Activated T-cell treated with anti-CD3 and anti-CD28 coated beads, Interleukin-2, amount 50 U/mL, for 72 hours (primary cell): Measurements from ENCODE around the gene SYNDIG1. TPM values are rescaled to one million over a fixed set of nuclear protein-coding genes. Genes with fewer than 3 reads are reported as not detected.

ENCODE experiments used
- ATAC-seq, 2 donors: fragments of 150-1000 bp; cut with Tn5 transposase; replicated peaks in 1 of 2; 2 replicates each; pipeline ENCODE4 v1.10.0; 2021; ENCODE audit warnings: moderate library complexity in 2 of 2, mild to moderate bottlenecking in 1 of 2
- DNase-seq, 2 donors: peaks; one replicate each; pipeline ENCODE4 v3.0.0; 2021 to 2022; ENCODE audit warnings: mixed read lengths in 1 of 2
- H3K27ac Mint-ChIP-seq: one replicate; pipeline ENCODE4 v1.8.0; 2022; ENCODE audit warnings: mild to moderate bottlenecking, moderate library complexity, mixed read lengths
- H3K27me3 Mint-ChIP-seq: one replicate; pipeline ENCODE4 v1.8.0; 2022; ENCODE audit warnings: low read depth, mixed read lengths
- H3K36me3 Mint-ChIP-seq, 2 donors: one replicate each; pipeline ENCODE4 v1.8.0; 2022; ENCODE audit warnings: mixed read lengths in 2 of 2, mild to moderate bottlenecking in 1 of 2; ENCODE audit not compliant: insufficient read depth in 2 of 2
- H3K4me1 Mint-ChIP-seq: one replicate; pipeline ENCODE4 v1.8.0; 2022; ENCODE audit warnings: low read depth, mixed read lengths
- H3K4me3 Mint-ChIP-seq, 2 donors: one replicate each; pipeline ENCODE4 v1.8.0; 2022; ENCODE audit warnings: mild to moderate bottlenecking in 2 of 2, mixed read lengths in 2 of 2, moderate library complexity in 2 of 2
- H3K9me3 Mint-ChIP-seq, 2 donors: one replicate each; pipeline ENCODE4 v1.8.0; 2022; ENCODE audit warnings: mixed read lengths in 2 of 2
- total RNA-seq, 2 donors: library from RNA; stranded (reverse); gene quantifications; one replicate each; pipeline ENCODE4 v1.2.3, GENCODE V29; 2022

SYNDIG1 gene
- total RNA-seq, 2 donors from 2014 or later: not detected

DNA sequence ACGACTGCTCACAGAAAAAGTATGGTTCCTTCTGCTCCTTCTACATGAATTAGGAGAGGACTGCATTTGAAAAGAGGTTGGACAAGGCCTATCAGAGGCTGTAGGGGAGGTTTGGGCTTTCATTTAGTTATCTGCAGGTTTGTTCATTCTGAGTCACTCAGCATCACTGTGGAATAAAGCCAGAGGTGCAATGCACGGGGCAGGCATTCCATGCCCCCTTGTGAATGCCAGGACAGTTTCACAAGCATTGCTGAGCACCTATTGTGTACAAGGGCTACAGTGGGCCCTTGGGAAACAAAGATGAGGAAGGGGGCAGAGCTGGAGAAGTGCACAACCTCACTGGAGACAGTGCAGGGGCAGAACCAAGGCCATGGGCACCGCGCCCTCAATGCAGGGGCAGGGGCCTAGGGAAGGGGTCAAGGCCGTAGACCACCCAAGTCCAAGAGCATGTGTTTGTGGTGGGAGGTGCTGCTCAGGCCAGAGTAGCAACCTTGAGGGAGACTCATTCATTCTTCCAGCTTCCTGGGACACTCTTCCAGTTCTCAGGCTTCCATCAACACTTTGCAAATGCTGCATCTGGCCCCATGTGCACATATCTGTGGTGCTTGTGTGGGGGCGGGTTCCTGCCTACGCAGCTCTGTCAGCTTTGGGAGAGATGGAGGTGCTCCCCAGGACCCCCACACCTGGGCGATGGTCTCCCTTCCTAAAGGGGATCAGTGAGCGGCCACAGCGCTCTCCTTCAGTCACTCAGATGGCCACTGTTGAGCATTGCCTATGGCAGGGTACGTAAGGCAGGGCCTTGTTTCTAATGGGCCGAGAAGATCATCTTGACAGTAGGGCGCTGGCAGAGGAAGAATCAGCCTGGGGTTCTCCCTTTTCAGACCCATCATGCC lies 204.5 kb downstream of the SYNDIG1 start:
- no peaks in the 10 kb centered on the region for H3K27me3 Mint-ChIP-seq
- no peaks in the 10 kb centered on the region for H3K36me3 Mint-ChIP-seq
- H3K4me1 Mint-ChIP-seq: no peaks in the 10 kb centered on the region
- ATAC-seq: no peak
- H3K27ac Mint-ChIP-seq: no peak overlapping the region
- DNase-seq: no peak
- H3K4me3 Mint-ChIP-seq: no peak overlapping the region
- H3K9me3 Mint-ChIP-seq: no peaks in the 10 kb centered on the region

DNA sequence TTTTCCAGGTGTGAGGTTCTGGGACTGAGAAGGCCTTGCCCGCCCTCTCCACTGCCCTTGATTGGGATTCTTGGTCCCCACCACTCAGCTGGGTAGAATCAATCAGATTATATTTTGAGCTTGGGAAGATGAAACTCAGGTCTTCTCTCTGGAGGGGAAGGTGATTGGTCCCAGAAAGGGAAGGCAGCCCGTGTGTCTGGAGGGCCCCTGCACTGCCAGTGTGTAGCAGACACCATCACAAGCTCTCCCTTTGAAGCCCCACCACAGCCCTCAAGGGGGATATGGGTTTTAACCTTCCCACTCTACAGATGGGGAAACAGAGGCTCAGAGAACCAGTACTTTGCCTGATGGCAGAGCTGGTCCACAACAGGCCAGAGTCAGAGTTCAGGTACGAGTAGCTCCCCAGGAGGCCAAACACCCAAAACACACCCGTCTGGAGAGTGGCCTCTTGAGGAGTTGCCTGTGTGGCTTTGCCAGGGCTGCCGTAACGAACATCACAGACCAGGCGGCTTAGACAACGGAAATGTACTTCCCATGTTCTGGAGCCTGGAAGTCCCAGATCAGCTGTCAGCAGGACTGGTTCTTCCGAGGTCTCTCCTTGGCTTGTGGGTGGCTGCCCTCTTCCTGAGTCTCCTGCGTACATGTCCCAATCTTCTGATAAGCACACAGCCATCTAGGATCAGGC lies 205.6 kb downstream of the SYNDIG1 start:
- DNase-seq: no peak
- no peak overlapping the region for H3K4me3 Mint-ChIP-seq
- H3K4me1 Mint-ChIP-seq: no peaks in the 10 kb centered on the region
- no peak overlapping the region for H3K27ac Mint-ChIP-seq
- ATAC-seq: no peak
- no peaks in the 10 kb centered on the region for H3K27me3 Mint-ChIP-seq
- no peaks in the 10 kb centered on the region for H3K36me3 Mint-ChIP-seq
- no peaks in the 10 kb centered on the region for H3K9me3 Mint-ChIP-seq

DNA sequence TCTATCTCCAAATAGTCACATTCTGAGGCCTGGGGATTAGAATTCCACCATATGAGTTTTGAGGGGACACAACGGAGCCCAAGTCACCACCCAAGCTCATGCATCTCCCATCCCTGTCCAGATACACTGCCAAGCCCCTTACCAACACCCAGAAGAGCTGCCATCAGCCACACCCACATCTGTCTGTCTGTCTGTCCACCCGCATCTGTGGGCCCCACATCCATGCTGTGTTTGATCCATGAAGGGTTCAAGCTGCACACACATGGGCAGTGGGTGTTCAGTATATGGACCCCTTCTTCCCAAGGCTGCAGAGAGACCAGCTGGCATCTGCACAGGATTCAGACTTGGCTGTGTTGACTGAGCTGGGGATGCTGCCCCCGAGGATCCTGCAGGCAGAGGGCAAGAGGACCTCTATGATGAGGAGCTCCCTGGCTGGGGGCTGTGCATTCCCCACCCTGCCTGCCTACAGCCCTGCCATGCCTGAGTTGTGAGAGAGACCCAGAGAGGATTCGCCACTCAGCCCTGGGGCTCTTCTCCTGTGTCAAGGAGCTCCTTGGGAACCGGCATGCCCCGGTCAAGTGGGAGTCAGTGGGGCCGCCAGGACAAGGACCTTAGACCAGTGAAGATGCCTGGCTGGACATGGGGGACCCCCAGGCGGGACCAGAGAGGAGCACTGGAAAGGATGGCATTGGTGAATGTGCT lies 206.4 kb downstream of the SYNDIG1 start:
- no peak for DNase-seq

DNA sequence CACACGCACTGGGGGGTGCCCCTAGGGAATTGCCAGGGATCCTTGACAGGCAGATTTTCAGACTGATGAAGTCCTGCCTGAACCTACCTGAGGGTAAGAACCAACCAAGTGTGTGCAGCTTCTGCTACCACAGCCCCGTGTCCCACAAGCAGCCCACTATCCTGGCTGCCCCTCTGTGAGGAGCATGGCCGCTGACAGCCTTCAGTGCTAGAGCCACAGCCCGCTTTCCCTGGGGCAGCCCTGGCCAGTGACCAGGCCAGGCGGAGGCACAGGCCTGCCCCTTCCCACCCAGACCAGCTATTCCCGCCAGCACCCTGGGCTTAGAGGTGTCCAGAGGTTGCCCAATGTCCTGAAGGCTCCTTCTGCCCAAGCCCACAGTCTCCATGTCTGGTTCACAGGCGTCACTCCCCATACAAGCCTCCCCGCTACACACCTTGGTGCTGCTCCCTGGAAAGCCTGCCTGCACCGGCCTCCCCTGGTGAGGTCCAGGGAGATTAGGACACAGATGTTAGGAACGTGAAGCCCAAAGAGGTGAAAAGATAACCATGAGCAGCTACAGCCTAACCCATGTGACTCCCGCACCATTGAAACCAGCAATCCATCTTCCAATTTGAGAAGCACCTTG lies 207.0 kb downstream of the SYNDIG1 start:
- DNase-seq: no peak
- no peaks in the 10 kb centered on the region for H3K4me1 Mint-ChIP-seq
- H3K36me3 Mint-ChIP-seq: no peaks in the 10 kb centered on the region
- ATAC-seq: no peak
- no peaks in the 10 kb centered on the region for H3K27me3 Mint-ChIP-seq
- no peaks in the 10 kb centered on the region for H3K9me3 Mint-ChIP-seq
- no peak overlapping the region for H3K27ac Mint-ChIP-seq
- no peak overlapping the region for H3K4me3 Mint-ChIP-seq

More for the DNA sequence above, 206.4 kb downstream of the SYNDIG1 start:
- no peaks in the 10 kb centered on the region for H3K9me3 Mint-ChIP-seq
- no peaks in the 10 kb centered on the region for H3K36me3 Mint-ChIP-seq
- H3K4me1 Mint-ChIP-seq: no peaks in the 10 kb centered on the region
- no peaks in the 10 kb centered on the region for H3K27me3 Mint-ChIP-seq
- H3K4me3 Mint-ChIP-seq: no peak overlapping the region
- H3K27ac Mint-ChIP-seq: no peak overlapping the region
- no peak for ATAC-seq

DNA sequence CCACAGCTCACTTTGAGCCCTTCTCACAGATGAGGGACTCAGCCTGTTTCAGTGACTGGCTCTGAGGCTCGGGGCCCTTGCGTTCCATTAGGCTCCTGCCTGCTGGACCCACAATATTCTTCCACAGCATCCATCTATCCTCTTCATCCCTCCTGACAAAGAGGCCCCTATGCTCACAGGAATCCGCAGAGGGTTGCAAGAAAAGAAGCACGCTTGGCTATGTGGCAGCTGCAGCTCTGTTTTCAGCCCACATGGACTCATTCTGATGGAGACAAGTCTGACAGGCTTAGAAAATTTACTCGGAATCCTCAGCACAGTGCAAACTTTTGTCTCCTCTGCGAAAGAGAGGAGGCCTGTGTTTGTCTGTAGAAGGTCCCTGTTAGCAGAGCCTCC lies 207.5 kb downstream of the SYNDIG1 start:
- Mint-ChIP-seq H3K27ac (no peak overlapping the region), H3K27me3 (no peaks in the 10 kb centered on the region), H3K4me3 (no peak overlapping the region), H3K36me3 (no peaks in the 10 kb centered on the region), H3K4me1 (no peaks in the 10 kb centered on the region), H3K9me3 (no peaks in the 10 kb centered on the region)
- ATAC-seq: no peak
- no peak for DNase-seq

DNA sequence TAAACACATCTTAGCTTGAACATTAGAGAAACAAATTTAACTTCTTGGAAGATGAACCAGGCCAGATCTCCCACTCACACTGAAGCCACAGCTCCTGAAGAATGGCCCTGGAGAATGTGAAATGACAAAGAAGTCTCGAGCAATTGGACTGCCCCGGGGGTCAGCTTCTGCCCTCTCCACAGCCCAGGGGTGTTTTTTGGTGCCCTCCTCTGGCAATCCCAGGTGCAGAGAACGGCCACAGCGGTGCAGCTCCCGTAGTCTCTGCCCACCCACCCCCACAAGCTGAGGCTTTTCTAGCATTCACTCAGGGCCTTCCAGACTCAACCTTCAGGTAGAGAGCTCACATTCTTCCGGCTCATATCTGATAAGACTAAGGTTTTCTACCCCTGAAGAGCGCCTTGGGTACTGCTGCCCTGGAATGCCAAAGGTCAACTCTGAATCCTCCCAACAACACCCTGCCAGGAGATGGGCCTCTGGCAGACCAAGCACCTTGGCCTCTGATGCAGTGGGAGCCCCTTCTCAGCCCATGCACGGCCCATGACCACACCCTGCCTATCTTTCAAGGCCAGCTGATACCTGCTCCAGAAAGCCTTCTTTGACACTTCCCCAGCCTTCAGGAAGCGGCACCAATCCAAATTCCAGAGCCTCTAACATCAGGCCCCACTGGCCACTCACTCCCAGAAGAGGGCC lies 208.3 kb downstream of the SYNDIG1 start:
- Mint-ChIP-seq H3K4me1 (no peaks in the 10 kb centered on the region), H3K27me3 (no peaks in the 10 kb centered on the region), H3K4me3 (no peak overlapping the region), H3K36me3 (no peaks in the 10 kb centered on the region), H3K27ac (no peak overlapping the region), H3K9me3 (no peaks in the 10 kb centered on the region)
- ATAC-seq (no peak), DNase-seq (no peak)

DNA sequence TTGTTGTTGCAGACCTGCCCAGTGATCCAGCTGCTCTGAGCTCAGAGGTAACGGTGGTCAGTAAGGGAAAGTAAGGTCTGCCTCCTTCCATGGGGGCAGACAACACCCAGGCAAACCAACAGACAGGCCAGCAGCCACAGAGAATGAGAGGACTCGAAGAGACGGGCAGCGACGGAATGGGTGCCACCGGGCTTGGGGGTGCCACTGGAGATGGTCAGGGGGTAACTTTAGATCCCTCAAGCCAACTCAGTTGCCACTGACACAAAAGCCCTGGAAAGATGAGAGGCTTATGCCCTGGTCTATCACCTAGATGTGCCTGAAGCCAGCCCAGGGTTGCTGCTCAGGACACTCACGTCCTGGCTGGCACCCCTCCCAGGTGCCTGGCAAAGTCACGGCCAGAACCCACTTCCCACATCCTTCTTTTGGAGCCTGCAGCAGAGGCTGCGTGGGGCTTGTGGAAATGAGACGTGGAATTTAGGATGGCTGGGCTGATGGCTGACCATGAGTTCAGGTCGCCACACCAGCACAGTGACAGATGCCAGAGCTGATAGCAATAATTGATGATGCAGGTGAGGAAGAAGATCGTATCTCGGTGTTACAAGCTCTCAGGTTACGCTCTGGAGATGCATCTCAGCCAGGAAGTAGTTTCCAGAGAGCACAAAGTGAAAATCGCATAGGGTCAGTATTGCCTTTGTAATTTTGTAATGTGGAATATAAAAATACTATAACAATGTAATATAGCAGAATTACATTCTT lies 209.1 kb downstream of the SYNDIG1 start:
- Mint-ChIP-seq H3K27ac (no peak overlapping the region), H3K9me3 (no peaks in the 10 kb centered on the region), H3K4me3 (no peak overlapping the region), H3K4me1 (no peaks in the 10 kb centered on the region), H3K36me3 (no peaks in the 10 kb centered on the region), H3K27me3 (no peaks in the 10 kb centered on the region)
- ATAC-seq (no peak), DNase-seq (no peak)

DNA sequence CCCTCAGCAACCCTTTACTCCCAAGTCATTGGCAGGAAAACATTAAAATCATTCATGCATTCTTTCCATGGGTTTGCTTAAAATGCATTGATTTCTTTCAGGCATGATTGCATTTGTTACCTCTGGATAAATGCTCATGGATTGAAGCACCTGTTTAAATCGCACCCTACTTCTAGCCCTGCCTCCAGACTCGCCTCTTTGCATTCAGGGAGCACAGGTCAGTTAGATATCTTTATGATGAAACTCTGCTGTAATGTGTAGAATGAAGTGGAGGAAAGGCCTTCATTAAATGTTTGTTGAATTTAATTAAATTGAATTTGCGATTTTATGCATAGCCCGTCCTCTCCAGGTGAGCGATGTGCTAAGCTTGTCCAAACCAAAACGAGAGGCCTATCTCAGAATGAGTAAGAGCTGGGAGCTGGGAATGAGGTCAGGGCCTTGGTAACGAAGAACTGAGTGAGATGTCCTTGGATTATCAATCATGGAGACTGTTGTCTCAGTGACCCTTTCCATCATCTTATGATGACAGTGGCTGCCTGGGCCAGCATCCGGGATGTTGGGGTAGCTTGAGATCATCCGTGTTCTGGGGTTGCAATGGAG lies 210.1 kb downstream of the SYNDIG1 start:
- H3K27ac Mint-ChIP-seq: no peak overlapping the region
- H3K4me1 Mint-ChIP-seq: peaks cover 6% of the 10 kb centered on the region
- no peaks in the 10 kb centered on the region for H3K27me3 Mint-ChIP-seq
- no peak for DNase-seq
- no peaks in the 10 kb centered on the region for H3K9me3 Mint-ChIP-seq
- ATAC-seq: no peak
- no peak overlapping the region for H3K4me3 Mint-ChIP-seq
- no peaks in the 10 kb centered on the region for H3K36me3 Mint-ChIP-seq

DNA sequence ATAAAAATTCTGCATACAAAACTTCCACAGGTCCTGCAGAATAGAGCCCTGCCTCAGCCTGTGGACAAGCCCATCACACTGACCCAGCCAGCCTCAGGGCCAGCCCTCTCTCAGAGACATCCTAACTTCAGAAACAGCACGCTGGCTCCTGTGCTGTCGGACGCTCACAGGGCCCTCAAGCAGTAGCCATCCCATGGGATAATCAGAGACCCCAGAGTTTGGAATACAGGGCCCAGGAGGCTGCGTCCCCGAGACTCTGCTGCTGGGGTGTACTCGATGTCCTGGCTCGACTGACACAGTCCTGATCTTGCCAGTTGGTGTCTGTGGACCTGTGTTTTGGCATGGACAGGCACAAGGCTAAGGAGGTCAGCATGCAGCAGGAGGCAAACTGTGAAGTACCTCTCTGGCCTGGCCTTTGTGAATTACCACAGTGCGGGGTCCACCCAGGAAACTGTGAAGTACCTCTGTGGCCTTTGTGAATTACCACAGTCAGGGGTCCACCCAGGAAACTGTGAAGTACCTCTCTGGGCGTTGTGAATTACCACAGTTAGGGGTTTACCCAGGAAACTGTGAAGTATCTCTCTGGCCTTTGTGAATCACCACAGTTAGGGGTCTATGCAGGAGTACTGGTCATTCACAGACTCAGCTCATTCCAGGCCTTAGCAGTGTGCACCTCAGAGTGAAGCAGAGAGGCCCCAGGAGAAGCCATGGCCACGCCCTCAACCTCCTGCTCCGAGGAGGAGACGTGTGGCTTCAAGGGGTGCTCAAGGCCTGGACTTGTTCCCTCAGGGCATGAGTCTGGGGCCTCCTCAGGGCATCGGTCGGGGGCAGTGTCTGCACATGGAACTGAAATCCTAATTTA lies 212.4 kb downstream of the SYNDIG1 start:
- H3K9me3 Mint-ChIP-seq: no peaks in the 10 kb centered on the region
- H3K4me3 Mint-ChIP-seq: no peak overlapping the region
- DNase-seq (no peak), ATAC-seq (no peak)
- peak overlapping the region; percentile 62 for H3K27ac Mint-ChIP-seq
- H3K36me3 Mint-ChIP-seq: no peaks in the 10 kb centered on the region
- H3K27me3 Mint-ChIP-seq: no peaks in the 10 kb centered on the region
- peaks cover 6% of the 10 kb centered on the region for H3K4me1 Mint-ChIP-seq

DNA sequence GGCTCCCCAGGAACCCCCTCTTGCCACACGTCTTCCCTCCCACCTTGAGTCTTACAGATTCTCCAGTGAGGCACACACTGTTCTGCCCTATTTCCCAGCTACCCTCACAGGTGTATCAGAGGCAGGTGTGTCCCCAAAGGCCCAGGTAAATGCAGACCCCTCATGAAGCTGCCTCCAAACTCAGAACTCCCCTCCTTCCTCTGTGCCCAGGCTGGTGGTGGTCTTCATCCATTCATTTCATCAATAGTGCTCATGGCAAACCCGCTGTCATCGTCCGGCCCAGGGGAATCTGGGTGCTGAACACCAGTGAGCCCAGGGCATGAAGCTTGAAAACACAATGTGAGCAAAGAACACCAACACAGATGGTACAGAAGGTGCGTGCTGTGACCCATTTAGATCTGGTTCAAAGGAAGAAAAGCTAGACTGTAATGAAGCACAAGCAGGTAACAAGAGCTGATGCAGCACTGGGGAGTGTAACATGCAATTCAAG lies 213.1 kb downstream of the SYNDIG1 start:
- Mint-ChIP-seq H3K36me3 (peaks cover 0 to 2% of the 10 kb centered on the region in 2 donors), H3K9me3 (peaks cover 0 to 1% of the 10 kb centered on the region in 2 donors), H3K27ac (no peak overlapping the region), H3K4me1 (peaks cover 6% of the 10 kb centered on the region), H3K4me3 (no peak overlapping the region), H3K27me3 (no peaks in the 10 kb centered on the region)
- ATAC-seq (no peak), DNase-seq (no peak)

DNA sequence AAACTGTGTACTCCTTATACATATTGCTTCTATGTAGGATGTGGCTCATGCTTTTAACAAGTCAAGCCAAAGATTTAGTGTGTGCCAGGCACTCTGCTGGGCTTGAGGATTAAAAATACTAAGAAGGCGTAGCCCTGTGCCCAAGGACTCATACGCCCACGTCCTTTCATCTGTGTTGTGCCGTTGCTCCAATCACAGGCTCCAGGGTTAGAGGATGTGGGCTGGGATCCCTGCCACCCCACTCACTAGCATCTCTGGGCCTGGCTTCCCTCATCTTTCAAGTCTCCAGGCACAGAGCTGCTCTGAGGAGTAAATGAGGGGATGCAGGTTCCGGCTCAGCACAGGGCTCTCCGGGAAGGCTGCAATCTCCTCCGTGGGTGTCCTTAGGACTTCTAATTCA lies 214.2 kb downstream of the SYNDIG1 start:
- H3K4me1 Mint-ChIP-seq: peaks cover 6% of the 10 kb centered on the region
- H3K4me3 Mint-ChIP-seq: no peak overlapping the region
- H3K36me3 Mint-ChIP-seq: peaks cover 0 to 2% of the 10 kb centered on the region in 2 donors
- H3K9me3 Mint-ChIP-seq: peaks cover 0 to 2% of the 10 kb centered on the region in 2 donors
- H3K27me3 Mint-ChIP-seq: no peaks in the 10 kb centered on the region
- DNase-seq (no peak), ATAC-seq (no peak)
- H3K27ac Mint-ChIP-seq: no peak overlapping the region
